GM19467 (cell line): ENCODE results near the gene LIMS2.

Experiments
- ATAC-seq: cut with Tn5 transposase; IDR thresholded peaks from one replicate; pipeline ENCODE4 v1.9.1; 2021; ENCODE audit warnings: mild to moderate bottlenecking, moderate library complexity; ENCODE audit not compliant: unreplicated experiment

LIMS2 gene

DNA sequence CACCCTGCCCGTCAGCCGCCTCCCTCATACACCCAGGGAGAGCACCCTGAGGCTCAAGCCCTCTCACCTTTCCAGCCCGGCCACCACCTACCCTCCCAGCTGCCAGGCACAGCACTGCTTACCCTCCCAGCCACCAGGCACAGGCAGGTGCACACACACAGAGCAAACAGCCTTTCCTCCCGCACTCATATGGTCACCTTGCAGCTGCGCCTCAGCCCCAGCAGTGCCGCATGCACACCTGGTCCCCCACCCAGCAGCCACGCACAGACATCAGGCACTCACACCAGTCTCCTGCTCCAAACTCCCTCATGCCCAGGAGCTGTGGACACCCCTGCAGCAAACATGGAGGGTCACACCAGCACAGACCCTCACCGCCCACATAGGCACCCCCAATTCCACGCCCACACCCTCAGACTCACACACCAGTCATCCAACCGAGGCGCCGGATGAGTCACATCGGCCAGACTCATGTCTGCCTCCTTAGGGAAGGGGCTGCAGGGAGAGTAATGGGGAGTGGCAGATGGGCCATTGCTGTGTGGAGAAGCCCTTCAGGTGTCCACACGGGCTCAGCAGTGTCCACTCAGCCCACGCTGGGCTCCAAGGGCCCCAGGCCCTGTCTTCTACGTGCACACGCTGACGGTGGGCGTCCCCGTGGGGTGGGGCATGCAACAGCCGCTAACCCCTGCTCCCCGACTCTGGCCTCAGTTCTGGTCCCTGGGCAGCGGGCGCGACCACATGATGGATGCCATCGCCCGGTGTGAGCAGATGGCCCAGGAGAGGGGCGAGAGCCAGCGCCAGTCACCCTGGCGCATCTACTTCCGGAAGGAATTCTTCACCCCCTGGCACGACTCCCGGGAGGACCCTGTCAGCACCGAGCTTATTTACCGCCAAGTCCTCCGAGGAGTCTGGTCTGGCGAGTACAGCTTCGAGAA is 51.7 kb downstream of the LIMS2 start:
- ATAC-seq: no peak

DNA sequence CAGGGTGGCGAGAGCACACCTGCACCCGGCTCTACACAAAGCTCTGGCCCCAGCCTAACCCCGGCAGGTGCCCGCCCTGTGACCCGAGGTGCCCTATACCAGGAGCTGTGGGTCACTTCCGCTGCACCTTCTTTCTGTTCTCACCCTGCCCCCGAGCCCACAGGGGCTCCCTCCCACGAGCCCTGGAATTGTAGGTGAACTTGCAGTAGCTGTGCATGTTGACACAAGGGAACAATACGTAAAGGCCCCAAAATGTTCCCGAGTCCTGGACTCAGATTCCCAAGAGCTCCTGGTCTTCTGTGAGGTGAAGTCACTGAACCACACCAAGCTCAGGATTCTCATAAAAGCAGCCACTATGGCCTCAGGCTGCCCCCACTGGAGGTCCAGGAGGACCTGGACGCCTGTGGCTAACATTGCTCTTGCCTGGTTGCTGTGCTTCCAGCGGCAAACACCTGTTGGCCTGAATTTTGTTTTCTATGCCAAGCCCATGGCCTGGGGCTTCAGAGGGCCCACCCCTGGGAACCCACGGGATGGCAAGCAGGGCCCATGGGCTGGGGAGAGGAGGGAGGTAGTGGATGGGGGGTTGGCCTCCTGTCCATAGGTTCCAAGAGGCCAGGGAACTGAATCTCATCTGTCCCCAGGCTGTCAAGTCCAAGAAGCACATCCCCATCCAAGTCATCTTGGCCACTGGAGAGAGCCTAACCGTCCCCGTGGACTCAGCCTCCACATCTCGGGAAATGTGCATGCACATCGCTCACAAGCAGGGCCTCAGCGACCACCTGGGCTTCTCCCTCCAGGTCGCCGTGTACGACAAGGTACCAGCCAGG is 52.6 kb downstream of the LIMS2 start:
- no peak for ATAC-seq

DNA sequence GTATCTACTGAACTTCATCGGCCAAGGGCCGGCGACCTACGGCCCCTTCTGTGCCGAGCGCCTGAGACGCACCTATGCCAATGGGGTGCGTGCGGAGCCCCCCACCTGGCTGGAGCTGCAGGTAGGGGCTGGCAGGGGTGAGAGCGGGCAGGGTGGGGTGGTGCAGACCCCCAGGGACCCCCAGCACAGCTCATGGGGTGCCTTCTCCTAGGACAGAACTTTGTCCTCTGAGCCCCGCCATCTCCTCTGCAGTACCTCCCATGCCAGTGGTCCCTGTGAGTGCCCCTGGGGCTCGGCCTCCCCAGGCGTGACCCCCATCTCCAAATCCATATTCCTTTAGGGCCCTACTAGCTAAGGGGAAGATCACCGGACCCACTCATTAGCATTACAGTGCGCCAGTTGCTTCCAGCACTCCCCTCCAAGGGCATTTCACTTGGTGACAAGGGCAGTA is 53.3 kb downstream of the LIMS2 start:
- no peak for ATAC-seq

DNA sequence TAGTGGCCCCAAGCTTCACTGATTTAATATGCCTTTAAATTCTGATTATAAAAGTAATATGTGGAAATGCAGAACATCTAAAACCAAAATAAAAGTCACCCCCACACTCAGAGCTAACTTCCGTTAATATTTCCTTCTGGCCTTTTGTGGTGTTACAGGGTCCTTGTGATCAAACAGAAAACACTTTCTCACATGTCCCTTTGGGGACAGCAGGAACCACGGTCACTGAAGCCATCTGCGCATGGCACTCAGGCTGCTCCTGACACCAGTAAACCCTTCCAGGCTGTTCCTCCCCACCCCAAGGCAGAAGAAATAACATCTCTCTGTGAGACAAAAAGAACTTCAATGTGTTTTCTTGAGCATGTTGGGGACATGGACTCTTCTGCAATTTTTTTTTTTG is 54.5 kb downstream of the LIMS2 start:
- no peak for ATAC-seq

DNA sequence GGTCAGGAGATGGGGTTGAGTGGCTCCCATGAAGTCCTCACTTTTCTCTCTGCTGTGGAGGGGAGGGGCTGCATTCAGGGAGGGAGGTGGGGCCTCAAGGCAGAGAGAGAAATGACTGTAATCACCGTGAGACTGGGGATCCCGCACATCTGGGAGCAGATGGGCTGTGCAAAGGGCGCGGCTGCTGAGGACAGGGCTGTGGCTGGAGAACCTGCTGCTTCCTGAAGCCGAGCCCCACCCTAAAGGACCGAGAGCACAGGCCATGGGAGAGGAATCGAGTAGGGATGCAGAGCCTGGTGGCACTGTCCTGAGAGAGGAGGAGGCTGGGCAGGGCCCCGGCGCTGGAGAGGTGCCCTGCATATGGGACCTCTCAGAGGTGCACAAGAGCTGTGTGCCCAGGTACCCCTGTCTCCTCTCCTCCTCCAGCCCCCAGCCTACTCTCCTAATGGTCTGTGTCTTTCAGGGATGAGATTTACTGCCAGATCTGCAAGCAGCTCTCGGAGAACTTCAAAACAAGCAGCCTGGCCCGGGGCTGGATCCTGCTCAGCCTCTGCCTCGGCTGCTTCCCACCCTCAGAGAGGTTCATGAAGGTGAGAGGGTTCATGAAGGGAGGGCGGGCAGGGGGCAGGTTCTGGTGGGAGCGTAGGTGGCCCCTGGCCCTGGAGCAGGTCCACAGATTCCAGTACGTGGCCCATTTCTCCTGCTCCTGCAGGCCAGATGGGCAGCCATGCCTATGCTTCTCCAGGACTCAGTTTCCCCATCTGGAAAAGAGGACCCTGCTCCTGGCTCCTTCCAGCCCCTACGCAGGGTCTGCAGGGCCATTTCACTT is 55.2 kb downstream of the LIMS2 start:
- ATAC-seq: no peak

DNA sequence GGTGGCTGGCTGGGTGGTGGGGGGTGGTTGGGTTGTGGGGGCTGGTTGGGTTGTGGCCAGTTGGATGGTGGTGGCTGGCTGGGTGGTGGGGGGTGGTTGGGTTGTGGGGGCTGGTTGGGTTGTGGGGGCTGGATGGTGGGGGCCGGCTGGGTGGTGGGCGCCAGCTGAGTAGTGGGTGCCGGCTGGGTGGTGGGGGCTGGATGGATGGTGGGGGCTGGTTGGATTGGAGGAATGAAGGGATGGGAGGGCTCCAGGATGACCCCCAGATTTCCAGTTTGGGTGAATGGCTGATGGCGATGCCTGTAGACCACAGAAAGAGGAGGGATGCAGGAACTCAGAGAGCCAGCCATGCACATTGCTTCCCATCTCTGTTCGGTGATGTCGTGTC is 56.1 kb downstream of the LIMS2 start:
- no peak for ATAC-seq

DNA sequence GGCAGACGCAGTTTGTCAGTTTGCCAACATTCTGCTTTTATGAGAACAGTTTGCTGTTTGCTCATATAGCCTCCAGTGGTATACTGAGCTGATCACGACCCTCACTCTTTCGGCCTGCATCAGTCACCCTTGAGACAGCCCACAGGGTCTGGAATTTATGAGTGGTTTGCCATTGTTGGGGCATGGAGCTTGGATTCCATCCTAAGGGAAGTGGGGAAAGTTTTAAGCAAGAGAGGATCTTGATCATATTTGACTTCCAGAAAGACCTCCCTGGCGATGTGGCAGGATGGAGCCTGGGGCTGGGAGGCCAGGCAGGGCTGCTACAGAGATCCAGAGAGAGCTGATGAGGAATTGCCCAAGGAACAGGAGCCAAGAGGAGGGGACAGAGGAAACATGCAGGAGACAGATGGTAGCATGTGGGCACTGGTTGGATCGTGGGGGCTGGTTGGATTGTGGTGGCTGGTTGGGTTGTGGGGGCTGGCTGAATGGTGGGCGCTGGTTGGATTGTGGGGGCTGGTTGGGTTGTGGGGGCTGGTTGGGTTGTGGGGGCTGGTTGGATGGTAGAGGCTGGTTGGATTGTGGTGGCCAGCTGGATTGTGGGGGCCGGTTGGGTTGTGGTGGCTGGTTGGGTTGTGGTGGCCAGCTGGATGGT is 56.7 kb downstream of the LIMS2 start:
- ATAC-seq: no peak

DNA sequence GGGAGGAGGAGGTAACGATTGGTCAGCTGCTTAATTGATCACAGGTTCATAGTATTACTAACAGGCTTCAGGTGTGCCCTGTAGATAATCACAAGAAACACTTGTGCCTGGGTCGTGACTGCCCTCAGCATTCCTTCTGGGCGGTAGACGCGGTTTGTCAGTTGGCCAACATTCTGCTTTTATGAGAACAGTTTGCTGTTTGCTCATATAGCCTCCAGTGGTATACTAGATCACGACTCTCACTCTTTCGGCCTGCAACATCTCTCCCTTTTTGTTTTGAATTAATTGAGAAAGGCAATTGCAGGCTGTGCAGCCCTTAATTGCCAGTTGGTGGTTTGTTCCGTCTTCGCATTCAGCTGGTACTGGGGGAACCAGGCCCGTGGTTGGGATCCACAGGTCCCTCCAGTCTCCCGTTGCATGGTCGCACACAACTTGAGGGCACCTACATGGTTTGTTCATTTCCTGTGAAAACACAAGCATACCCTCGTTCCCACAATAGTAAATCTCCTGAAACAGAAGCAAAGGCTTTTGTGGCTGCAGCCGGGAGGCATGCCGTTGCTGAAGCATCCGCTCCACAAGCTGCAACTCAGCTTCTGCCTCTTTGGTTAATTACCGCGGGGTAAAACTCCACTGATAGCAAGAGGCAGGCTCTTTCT is 59.7 kb downstream of the LIMS2 start:
- ATAC-seq: no peak

DNA sequence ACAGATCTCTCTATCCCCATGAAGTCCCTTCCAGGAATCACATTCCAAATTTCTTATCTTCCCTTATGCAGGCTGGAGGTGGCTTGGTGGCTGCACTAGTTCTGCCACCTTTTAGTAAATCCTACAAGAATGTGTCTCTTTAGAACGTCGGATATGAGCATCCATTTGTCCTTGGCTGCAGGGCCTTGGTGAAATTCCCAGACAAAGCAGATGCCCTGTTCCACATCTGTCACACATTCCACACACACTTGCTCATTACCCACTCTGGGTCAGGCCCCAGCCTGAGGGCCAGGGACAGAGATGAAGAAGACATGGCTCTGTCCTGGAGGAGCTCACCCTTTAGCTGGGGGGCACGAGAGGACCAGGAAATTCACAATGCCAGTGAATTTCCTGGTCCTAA is 60.6 kb downstream of the LIMS2 start:
- no peak for ATAC-seq

DNA sequence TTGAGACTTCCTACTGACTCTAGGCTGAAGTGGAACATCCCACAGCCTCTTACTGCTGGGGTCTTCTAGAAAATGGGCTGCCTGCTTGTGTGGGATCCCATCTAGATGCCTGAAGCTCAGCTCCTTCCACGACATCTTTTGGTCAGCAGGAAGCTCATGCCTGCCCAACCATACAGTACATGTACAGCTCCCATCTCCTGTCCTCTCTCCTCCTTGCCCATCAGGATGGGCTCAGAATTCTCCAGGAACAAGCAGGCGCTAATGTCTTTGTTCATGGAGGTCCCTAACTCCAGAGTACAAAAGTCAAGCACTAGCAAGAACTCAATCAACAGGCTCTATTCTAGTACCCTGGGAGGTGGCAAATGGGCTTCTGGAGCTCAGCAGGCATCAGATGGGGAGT is 61.1 kb downstream of the LIMS2 start:
- no peak for ATAC-seq

DNA sequence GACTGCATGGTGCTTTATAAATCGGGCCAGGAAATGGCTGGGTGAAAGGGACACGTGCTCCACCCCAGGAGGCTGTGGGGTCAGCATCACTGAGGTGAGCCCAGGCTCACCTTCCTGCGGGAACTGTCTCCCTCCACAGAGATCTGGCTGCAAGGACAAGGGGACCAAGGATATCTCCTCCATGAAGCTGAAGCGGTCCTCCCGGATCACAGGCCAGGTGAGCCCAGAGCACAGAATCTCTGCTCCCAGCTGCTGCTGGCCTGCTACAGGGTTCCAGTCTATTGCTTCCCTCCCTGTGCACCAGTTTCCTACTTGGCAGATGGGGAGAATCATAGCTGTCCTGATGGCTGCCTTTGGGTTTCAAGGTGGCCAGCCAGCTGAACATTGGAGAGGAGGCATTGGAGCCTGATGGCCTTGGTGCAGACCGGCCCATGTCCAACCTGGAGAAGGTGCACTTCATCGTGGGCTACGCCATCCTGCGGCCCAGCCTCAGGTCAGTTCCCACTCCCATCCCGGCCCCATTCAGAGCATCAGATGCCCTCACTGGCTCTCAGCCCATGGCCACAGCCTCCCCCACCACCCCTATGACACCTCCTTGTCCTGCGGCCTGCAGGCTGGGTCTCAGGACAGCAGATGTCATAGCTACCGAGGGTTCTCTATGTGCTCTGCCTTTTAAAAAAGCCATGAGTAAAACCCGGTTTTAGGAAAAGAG is 63.1 kb downstream of the LIMS2 start:
- ATAC-seq: no peak

DNA sequence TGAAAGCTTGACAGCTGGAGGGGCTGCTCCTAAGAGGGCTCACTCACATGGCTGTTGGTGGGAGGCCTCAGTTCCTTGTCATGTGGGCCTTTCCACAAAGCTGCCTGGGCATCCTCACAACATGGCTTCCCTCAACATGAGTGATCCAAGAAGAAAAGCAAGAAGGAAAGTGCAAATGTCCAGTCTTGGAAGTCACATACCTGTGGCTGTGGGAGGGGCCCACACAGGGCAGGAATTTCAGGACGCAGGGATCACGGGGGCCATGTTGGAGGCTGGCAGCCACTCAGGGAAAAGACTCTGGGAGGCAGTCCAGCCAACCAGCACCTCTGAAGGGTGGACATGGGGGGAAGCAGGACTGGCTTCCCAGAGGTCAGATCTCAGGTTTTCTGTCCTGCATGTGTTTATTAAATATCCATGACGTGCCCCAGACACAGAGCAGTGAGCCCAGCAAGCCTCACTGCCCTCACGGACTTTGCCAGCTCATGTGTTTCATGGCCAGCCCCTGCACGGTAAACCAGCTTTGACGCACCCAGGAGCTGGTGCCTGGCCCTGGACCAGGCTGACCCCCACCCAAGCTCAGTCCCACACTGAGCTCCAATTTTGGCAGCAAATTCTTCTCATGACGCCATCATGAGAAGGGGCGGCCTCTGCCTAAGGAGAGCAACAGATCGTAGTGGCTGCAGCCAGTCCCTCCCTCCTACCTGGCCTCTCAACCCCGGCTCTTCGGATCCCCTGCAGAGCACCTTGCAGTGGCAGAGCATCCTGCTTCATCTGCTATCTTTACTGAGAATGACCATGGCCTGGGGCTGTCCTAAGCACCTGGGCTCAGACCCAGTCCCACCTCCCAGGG is 64.0 kb downstream of the LIMS2 start:
- no peak for ATAC-seq

DNA sequence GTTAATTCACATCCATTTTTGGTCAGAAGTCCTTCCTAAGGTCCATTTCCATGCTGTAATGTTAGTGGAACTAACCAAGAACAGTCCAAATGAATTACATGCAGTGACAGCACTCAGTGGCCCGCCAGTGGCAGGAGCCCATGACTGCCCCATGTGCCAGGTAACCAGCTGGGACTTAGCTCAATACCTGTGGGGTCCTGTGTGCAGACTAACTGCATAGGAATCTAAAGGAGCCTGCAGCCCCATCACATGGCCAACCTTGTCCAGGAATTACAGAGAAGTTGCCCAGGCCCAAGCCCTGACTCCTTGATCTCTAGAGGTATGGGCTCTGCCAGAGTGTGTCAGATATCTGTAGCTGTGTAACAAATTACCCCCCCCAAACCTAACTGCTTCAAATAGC is 64.8 kb downstream of the LIMS2 start:
- ATAC-seq: no peak

DNA sequence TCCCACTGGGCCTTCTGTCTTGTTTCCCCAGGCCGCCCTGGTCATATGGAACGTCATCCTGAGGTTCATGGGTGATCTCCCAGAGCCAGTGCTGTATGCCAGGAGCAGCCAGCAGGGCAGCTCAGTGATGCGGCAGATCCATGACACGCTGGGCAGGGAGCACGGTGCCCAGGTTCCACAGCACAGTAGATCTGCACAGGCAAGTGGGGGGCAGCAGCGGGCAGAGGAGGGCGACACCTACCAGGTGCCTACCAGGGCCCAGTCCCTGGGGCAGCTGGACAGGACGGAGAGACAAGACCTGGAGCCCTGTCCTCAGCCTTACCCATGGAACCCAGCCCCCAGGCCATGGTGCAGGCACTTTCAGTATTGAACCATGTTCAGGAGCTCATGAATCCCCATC is 65.5 kb downstream of the LIMS2 start:
- ATAC-seq: no peak

DNA sequence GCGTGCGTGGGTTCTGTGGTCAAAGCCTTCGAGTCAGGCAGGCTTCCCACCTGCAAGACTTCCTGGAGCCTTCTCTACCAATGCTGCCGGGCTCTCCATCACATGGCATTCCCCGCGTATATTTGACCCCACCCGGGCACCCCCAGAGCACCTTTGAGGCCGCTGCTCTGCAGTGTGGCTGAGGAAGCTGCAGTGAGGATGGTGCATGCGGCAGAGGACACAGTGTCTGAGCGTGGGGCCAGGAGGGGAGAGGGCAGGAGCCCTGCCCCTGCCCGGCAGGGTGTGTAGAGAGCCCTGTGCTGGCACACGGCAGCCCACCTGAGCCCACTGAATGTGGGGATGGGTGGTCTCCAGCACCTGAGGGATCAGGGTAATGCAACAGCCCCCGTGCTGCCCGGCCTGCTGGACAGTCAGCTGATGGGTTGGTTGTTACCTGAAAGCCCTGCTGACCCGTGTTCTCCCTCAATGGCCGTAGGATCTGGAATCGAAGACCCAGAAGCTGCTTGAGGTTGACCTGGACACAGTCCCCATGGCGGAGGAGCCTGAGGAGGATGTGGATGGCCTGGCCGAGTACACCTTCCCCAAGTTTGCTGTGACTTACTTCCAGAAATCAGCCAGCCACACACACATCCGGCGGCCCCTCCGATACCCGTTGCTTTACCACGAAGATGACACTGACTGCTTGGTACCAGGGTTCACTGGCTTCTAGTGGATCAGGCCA is 66.1 kb downstream of the LIMS2 start:
- no peak for ATAC-seq

DNA sequence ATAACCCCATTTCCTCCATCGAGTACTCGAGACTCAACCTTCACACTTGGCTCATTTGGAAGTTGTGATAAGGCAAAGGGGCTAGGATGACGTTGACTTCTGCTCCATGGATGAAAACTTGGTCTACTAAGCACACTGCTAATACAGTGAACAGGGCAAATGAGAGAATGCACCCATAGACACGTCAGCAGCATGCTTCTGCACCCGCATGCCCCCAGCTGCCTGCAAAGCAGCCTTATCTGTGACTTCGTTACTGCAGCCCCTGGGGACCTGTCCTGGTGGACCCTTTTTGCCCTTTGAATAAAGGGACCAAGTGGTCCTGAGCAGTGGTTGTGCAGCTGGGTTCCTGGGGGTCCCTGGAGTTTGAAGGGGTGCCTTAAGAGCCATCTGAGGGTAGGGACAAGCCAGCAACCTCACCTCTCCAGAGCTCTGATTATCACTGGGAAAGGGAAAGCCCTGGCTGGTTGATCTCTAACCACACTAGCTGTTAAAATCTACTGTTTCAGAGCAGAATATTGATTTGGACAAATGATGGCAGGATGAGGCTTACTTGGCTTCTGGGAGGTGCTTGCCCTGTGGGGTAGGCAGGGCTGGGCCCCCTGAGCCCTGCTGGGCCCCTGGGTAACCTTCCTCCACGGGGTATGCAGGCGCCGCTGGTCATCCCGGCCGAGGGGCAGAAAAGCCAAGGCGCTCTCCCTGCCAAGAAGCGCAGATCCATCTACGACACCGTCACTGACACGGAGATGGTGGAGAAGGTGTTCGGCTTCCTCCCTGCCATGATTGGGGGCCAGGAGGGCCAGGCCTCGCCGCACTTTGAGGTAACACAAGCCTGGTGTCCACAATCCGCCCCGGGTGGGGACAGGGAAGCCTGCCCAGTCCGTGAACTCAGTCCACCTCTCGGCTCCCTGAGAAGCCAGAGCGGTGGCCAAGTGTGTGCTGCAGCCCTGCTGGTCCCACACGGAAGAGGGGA is 67.0 kb downstream of the LIMS2 start:
- no peak for ATAC-seq

DNA sequence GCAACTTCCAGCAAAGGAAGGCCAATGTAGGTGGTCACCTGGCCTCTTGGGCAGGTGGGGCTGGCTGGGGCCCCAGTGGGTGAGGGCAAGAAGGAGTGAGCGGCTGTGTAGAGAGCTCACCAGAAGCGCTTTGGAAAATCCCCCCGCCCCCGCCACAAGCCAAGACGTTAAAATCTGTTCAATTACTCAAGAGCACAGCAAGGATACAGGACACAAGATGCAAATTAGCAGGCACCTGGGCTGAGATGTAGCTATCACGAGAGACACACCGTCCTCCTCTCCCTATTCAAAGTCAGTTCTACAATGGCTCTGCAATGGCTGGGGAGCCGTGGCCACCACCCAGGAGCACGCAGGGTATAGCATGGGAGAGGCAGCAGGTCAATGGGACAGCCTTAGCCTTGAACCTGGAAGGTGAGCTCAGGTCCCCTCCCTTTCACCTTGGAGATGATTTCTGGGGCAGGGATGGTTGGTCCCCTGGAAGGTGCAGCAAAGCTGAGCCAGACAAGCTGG is 67.9 kb downstream of the LIMS2 start:
- no peak for ATAC-seq
